GM18511 (cell line): ENCODE results near the gene EEA1.

ENCODE experiments used
- ATAC-seq: cut with Tn5 transposase; IDR thresholded peaks from one replicate; pipeline ENCODE4 v1.9.1; 2021; ENCODE audit warnings: mild to moderate bottlenecking, moderate library complexity; ENCODE audit not compliant: unreplicated experiment

Gene EEA1

DNA sequence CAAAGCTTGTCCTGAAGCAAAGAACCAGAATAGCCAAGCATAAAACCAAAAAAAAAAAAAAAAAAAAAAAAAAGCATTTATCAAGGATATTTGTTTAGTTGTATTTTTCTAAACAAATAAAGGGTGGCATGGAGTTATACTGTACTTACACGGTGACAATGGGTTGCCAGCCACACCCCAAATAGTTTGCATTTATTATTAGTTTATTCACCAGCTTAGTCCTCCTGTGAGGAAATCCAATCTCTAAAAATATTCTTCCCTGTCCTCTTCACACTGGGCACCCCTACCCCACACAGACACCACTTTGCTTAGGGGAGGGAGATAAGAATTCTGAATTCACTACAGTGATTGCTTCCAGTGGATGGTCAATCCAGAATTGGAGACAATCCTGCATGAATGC, 207.4 kb downstream of the EEA1 start:
- ATAC-seq, result no peak

DNA sequence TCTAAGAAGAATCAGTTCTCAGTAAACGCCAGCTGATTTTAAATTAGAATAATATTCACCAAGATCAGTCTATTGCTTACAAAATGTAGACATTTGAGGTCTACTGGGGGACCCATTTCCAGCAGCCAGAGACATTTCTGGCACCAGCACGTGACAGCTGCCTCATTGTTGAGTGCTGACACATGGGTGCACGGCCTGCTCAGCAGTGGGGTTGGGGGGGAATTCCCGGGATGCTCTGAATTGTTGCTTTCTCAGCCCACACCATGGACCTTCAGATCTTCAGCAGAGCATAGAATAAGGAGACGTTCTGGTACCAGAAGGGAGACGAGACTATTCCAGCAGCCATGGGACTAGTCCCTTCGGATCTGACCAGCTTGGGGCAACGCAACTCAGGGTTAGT, 208.0 kb downstream of the EEA1 start:
- no peak for ATAC-seq
